ENCODE results near the gene AQP9. TPM values are rescaled to one million over a fixed set of nuclear protein-coding genes. Genes with fewer than 3 reads are reported as not detected.

Gene AQP9
- total RNA-seq, 4 donors from 2014 or later = 2.1 to 119 (median 3.5) TPM

DNA sequence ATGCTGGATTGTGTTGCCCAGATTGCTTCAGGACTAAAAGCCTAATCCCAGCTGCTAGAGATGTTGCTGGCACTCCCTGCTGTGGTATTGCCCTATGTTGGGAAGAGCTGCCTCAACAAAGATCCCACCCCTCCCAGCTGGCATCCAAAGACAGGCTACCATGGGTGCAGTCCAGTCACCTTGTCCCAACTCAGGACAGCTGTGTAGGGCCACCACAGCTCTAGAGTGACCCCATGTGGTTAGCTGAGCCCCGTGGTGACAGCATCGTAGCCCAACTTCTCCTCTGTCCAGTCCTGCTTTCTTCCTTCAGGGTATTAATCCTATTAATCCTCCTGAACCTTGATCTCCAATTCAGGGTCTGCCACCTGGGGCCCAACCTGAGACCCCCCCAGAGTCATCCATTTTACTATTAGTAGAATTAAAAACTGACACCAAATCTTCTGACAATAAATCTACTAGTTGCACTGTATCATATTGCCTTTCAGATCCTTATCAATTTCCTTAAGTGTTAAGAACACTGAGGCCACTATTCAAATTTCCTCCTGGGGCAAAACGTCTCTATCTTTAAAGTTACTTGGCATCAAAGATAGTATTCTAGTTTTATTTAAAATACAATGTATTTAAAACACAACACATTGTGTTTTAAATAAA lies 83.5 kb downstream of the AQP9 start:
- TF ChIP-seq, protein P1, sequence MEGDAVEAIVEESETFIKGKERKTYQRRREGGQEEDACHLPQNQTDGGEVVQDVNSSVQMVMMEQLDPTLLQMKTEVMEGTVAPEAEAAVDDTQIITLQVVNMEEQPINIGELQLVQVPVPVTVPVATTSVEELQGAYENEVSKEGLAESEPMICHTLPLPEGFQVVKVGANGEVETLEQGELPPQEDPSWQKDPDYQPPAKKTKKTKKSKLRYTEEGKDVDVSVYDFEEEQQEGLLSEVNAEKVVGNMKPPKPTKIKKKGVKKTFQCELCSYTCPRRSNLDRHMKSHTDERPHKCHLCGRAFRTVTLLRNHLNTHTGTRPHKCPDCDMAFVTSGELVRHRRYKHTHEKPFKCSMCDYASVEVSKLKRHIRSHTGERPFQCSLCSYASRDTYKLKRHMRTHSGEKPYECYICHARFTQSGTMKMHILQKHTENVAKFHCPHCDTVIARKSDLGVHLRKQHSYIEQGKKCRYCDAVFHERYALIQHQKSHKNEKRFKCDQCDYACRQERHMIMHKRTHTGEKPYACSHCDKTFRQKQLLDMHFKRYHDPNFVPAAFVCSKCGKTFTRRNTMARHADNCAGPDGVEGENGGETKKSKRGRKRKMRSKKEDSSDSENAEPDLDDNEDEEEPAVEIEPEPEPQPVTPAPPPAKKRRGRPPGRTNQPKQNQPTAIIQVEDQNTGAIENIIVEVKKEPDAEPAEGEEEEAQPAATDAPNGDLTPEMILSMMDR (IDR thresholded peaks at IDR 0.05; ENCODE audit: low read depth) = no peak

DNA sequence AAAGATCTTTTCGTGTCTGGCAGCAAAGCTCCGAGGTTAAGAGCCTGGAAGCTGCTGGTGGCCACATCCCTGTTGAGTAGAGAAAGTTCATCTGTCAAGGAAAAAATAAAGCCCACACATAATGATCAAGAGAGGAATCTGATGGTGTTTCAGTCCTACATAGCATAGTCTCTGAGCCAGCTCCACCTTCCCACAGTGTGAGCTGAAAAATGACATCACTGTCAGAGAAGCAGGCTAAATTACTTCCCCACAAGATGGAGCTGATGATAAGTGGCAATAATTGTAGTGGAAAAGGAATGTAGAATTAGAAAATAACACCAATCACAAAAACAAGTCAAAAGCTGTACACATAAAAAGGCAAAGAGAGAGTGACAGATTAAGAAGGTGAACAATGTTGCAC lies 84.5 kb downstream of the AQP9 start:
- TF ChIP-seq, protein P1 (IDR thresholded peaks at IDR 0.05; ENCODE audit: low read depth) = no peak

DNA sequence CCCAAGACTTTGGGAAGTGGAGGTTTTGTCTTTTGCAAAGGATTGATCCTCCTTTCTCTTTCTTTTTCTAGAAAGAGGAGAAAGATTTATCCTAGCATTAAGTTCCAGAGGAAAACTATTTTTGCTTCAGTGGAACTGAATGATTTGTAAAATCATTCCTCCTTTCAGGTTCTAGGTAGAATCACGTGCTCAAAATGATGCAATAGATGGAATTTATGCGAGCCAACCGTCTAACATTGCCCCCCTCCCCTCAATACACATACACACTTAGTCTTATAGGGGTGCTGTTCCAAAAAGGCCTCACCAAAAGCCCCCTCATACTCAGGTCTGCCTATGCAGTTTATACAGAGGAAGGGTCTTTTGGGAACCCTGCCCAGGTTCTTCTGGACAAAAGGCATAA lies 85.3 kb downstream of the AQP9 start:
- TF ChIP-seq, protein P1 (IDR thresholded peaks at IDR 0.05; ENCODE audit: low read depth) = no peak

DNA sequence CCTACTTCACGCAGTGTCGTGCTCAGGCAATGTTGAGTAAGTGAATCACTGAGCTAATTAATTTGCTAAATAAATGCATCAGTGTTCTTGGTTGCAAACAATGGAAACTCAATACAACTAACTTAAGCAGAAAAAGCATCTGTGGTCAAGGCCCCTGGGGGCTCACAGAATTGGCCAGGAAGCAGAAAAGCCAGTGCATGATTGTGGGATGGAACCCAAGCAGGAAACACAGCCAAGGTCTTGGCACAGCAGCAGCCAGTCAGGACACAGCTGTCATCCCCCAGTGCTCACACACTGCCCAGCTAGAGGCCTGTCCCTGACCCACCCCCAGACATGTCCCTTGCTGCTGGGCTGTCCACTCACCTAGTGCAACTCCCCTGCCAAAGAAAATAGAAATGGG lies 85.9 kb downstream of the AQP9 start:
- TF ChIP-seq, protein P1 (IDR thresholded peaks at IDR 0.05; ENCODE audit: low read depth) = no peak

DNA sequence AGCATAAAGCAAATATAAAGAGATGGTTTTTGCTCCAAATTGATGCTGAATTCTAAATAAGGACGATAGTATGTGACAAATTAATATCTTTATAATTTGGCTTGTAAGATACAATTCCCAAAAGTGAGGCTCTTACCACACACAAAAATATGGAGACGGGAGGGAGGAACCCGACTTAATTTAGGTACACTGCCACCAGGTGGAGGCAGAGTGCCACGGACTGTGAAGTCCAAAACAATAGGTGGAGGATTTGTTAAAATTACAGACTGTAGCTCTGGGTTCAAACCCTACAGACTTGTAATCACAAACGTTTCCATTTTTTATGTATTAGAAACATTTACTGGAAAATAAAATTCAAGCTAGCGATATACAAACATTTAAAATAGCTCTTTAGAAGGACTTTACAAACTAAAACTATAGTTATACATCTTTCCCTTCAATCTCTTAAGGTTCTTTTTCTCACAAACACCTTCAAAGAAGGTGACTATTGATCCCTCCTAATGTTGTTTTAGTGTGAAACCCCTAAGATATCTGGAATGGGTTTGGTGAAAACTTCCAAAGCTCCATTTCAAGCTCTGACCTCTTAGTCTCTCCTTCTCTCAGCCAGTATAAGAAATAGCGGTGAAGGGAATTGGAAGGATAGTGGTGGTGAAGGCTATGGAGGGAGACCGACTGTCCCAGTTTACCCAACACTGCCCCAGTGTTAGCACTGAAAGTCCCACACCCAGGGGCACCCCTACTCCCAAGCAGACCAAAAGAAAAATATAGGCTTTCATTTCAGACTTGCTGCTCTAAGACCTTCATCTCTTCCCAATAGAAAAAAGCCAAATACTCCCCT lies 89.7 kb downstream of the AQP9 start:
- TF ChIP-seq, protein P1 (IDR thresholded peaks at IDR 0.05; ENCODE audit: low read depth) = no peak

DNA sequence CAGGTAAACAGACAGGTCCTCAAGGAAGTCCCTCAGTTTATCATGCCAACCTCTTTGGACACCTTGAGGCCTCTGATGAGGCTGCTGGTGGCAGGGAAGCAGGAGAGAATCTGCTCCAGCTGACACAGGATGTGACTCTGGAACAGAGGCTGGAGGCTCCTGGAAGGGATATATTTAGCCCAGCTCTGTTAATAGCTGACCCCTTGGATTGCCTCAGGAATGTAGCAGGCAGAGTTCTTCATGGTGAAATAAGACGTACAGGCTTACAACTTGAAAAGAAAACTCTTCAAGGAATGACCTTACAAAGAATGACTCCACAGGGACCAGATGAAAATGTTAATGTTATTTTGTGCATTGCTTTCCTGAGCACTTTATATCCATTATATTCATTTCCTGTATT lies 90.5 kb downstream of the AQP9 start:
- TF ChIP-seq, protein P1 (IDR thresholded peaks at IDR 0.05; ENCODE audit: low read depth) = no peak

DNA sequence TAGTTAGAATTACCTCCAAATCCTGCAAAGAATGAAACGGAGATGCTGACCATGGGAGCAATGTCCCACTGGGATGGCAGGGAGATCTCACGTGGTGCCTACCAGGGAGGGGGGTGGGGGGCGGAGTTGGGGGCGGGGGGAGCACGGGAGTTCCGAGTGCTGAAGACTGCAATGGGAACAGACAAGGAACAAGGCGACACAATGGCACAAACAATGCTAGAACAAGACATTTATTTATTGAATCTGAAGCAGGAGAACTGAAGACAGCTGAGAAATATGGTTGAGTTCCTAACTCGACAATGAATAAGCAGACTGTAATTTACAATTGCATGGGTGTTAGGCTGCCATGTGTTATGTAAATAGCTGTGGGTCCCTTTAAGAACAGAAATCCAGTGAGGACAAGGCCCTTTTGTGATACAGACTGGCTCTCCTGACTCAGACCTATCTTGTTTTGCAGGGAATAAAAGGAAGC lies 91.2 kb downstream of the AQP9 start:
- TF ChIP-seq, protein P1 (IDR thresholded peaks at IDR 0.05; ENCODE audit: low read depth) = no peak
